Peyer's patch (tissue), 4 donors: Measurements from ENCODE around the gene C11orf16. TPM values are rescaled to one million over a fixed set of nuclear protein-coding genes. Genes with fewer than 3 reads are reported as not detected.

Experiments
- DNase-seq, 3 donors: peaks; one replicate each; pipeline ENCODE4 v3.0.0-alpha.2; 2017 to 2019
- H3K27ac ChIP-seq, 4 donors: fragments of 200-600 bp; sonication (generic); one replicate each; pipeline ENCODE4 v1.5.1; 2016 to 2019
- H3K27me3 ChIP-seq, 2 donors: fragments of 200-600 bp; sonication (generic); one replicate each; pipeline ENCODE4 v1.5.1; 2019
- H3K36me3 ChIP-seq, 3 donors: fragments of 200-600 bp; sonication (generic); one replicate each; pipeline ENCODE4 v1.5.1; 2016 to 2019
- H3K4me1 ChIP-seq, 4 donors: fragments of 200-600 bp; sonication (generic); one replicate each; pipeline ENCODE4 v1.5.1; 2016 to 2019
- H3K4me3 ChIP-seq, 4 donors: fragments of 200-600 bp; sonication (generic); 1 replicate in 3 of 4; 2 replicates in 1 of 4; pipeline ENCODE4 v1.5.1; 2016 to 2019; ENCODE audit warnings: mild to moderate bottlenecking in 1 of 4
- H3K9me3 ChIP-seq, 4 donors: fragments of 200-600 bp; sonication (generic); one replicate each; pipeline ENCODE4 v1.5.1; 2016 to 2019; ENCODE audit warnings: mild to moderate bottlenecking in 1 of 4
- CTCF ChIP-seq, 6 experiments: fragments of 450-650 bp in 4 of 6; fragments of 200-600 bp in 2 of 6; sonication (generic) in 1 of 6; IDR thresholded peaks; one replicate each; pipeline ENCODE4 v1.5.1; 2017 to 2019; ENCODE audit warnings: antibody characterized with exemption in 6 of 6, mild to moderate bottlenecking in 3 of 6, moderate library complexity in 1 of 6
- POLR2A ChIP-seq, 2 donors: fragments of 450-650 bp; IDR thresholded peaks; one replicate each; pipeline ENCODE4 v1.5.1; 2017; ENCODE audit warnings: antibody characterized with exemption in 2 of 2, mild to moderate bottlenecking in 2 of 2, moderate library complexity in 2 of 2
- total RNA-seq, 4 donors: library from RNA; depleted of rRNA; stranded (reverse); fragments of >200 nt; gene quantifications; one replicate each; pipeline ENCODE4 v1.1.0, GENCODE V29; 2016

The C11orf16 gene
- total RNA-seq, 4 donors from 2014 or later = not detected

- DNase-seq = no peak
- H3K9me3 ChIP-seq = no peaks in the 10 kb centered on the region
- H3K27ac ChIP-seq = no peak overlapping the region
- peaks cover 0 to 19% (median 10%) of the 10 kb centered on the region in 4 donors for H3K4me1 ChIP-seq
- no peak overlapping the region for H3K4me3 ChIP-seq
- H3K27me3 ChIP-seq = no peaks in the 10 kb centered on the region
- no peak for TF ChIP-seq CTCF (IDR thresholded peaks at IDR 0.05)
- no peak for TF ChIP-seq POLR2A (IDR thresholded peaks at IDR 0.05)
- no peaks in the 10 kb centered on the region for H3K36me3 ChIP-seq
Observed at GRCh38 chr11:8967184-8967583, 34.4 kb upstream of the C11orf16 start.

- peak within 1 kb of the TSS; percentile 89 to 91 (median 90) for H3K4me3 ChIP-seq
- peak; percentile 89 to 96 (median 96) for DNase-seq
- H3K27ac ChIP-seq = peak within 1 kb of the TSS; percentile 95 to 96 (median 96)
- H3K9me3 ChIP-seq = no peaks in the 10 kb centered on the region
- peaks cover 0 to 31% (median 10%) of the 10 kb centered on the region in 4 donors for H3K4me1 ChIP-seq
- no peaks in the 10 kb centered on the region for H3K27me3 ChIP-seq
- no peaks in the 10 kb centered on the region for H3K36me3 ChIP-seq
- TF ChIP-seq POLR2A (IDR thresholded peaks at IDR 0.05) (peak; percentile 94 to 96), CTCF (IDR thresholded peaks at IDR 0.05) (peak in 1 of 6 experiments; percentile 7)
Observed at GRCh38 chr11:8964324-8965320, 31.9 kb upstream of the C11orf16 start, which contains the start of gene TMEM9B. Gene TMEM9B (minus strand): TSS chr11:8964442. CDS start chr11:8964313, 129 bp downstream.

- TF ChIP-seq POLR2A (IDR thresholded peaks at IDR 0.05) (no peak), CTCF (IDR thresholded peaks at IDR 0.05) (no peak)
- Histone ChIP-seq H3K36me3 (no peaks in the 10 kb centered on the region), H3K27me3 (no peaks in the 10 kb centered on the region), H3K4me1 (peaks cover 0 to 40% (median 10%) of the 10 kb centered on the region in 4 donors), H3K4me3 (peak overlapping the region; percentile 89 to 91 (median 90)), H3K27ac (peak overlapping the region; percentile 95 to 96 (median 96)), H3K9me3 (no peaks in the 10 kb centered on the region)
- peak in 2 of 3 donors; percentile 82 to 92 for DNase-seq
Observed at GRCh38 chr11:8963569-8964323, 31.0 kb upstream of the C11orf16 start.

GRCh38 chr11:8962841-8963240, 30.1 kb upstream of the C11orf16 start:
- Histone ChIP-seq H3K4me3 (peak overlapping the region in 2 of 4 donors; percentile 90 to 91), H3K4me1 (peaks cover 0 to 41% (median 10%) of the 10 kb centered on the region in 4 donors), H3K36me3 (no peaks in the 10 kb centered on the region), H3K9me3 (no peaks in the 10 kb centered on the region), H3K27ac (peak overlapping the region in 2 of 4 donors; percentile 96), H3K27me3 (no peaks in the 10 kb centered on the region)
- TF ChIP-seq CTCF (IDR thresholded peaks at IDR 0.05) (no peak), POLR2A (IDR thresholded peaks at IDR 0.05) (no peak)
- DNase-seq = no peak

GRCh38 chr11:8961401-8961800, 28.7 kb upstream of the C11orf16 start:
- Histone ChIP-seq H3K9me3 (no peaks in the 10 kb centered on the region), H3K27ac (no peak overlapping the region), H3K4me3 (no peak overlapping the region), H3K4me1 (peaks cover 0 to 41% (median 10%) of the 10 kb centered on the region in 4 donors), H3K36me3 (peaks cover 0 to 8% (median 0%) of the 10 kb centered on the region in 3 donors), H3K27me3 (no peaks in the 10 kb centered on the region)
- TF ChIP-seq CTCF (IDR thresholded peaks at IDR 0.05) (no peak), POLR2A (IDR thresholded peaks at IDR 0.05) (no peak)
- no peak for DNase-seq
